WI38 (cell line): ENCODE data around the gene IFT122.
"Not testable (repeated sequence)": the region's sequence is repeated elsewhere in the genome, so short reads cannot be mapped to it uniquely, and the experiment has no call there.

Source experiments
- H3K4me3 ChIP-seq: 2 replicates; pipeline ENCODE4 v1.5.1; 2011; ENCODE audit warnings: low read depth, mild to moderate bottlenecking, control low read depth, low read length
- CTCF ChIP-seq: IDR thresholded peaks from 2 replicates; pipeline ENCODE4 v1.5.1; 2012; ENCODE audit warnings: low read depth, mild to moderate bottlenecking, control low read depth, low read length

IFT122 gene

GRCh38 chr3:129439817-129440617, at the start of gene IFT122, which contains the start of gene MBD4:
Gene IFT122 (plus strand): TSS chr3:129440224. CDS start chr3:129440331, 107 bp downstream.
Gene MBD4 (minus strand): TSS chr3:129439948. CDS start chr3:129439833, 115 bp downstream.
- peak within 1 kb of the TSS; percentile 99 for H3K4me3 ChIP-seq
- TF ChIP-seq CTCF, result no peak

- not testable (repeated sequence) for H3K4me3 ChIP-seq
Measured at GRCh38 chr3:129391583-129391982, 48.4 kb upstream of the IFT122 start.

- H3K4me3 ChIP-seq, result not testable (repeated sequence)
Measured at GRCh38 chr3:129392106-129392887, 47.7 kb upstream of the IFT122 start.

- no peak overlapping the region for H3K4me3 ChIP-seq
- TF ChIP-seq CTCF, result no peak
Measured at GRCh38 chr3:129393271-129393670, 46.8 kb upstream of the IFT122 start.

- not testable (repeated sequence) for H3K4me3 ChIP-seq
Measured at GRCh38 chr3:129393760-129394564, 46.1 kb upstream of the IFT122 start.

GRCh38 chr3:129398803-129399144, 41.2 kb upstream of the IFT122 start:
- H3K4me3 ChIP-seq, result peak overlapping the region; percentile 90
- no peak for TF ChIP-seq CTCF

GRCh38 chr3:129399145-129399894, 40.7 kb upstream of the IFT122 start:
- H3K4me3 ChIP-seq, result peak overlapping the region; percentile 90
- peak; percentile 81 for TF ChIP-seq CTCF

- TF ChIP-seq CTCF, result no peak
- no peak overlapping the region for H3K4me3 ChIP-seq
Measured at GRCh38 chr3:129399895-129400357, 40.1 kb upstream of the IFT122 start.
